SK-N-SH (cell line): ENCODE results near the gene LIMK1. TPM values are rescaled to one million over a fixed set of nuclear protein-coding genes. Genes with fewer than 3 reads are reported as not detected.

Experiments used
- CTCF ChIA-PET: fragments of 300-600, 350-600 bp; formaldehyde crosslinking; extraction: SDS; loops from one replicate; lab custom pipeline; 2021; lab: Yijun Ruan, JAX
- POLR2A ChIA-PET: fragments of 350-600 bp; sonication (Branson Sonifier 250); formaldehyde crosslinking; extraction: SDS; loops from one replicate; lab custom pipeline; 2020; ENCODE audit warnings: antibody characterized with exemption, inconsistent platforms; lab: Yijun Ruan, JAX
- DNase-seq: peaks from one replicate; pipeline ENCODE4 v3.0.0; 2012
- H2AFZ ChIP-seq: fragments of 200-600 bp; sonication (generic); 2 replicates; pipeline ENCODE4 v1.8.1; 2016; ENCODE audit warnings: antibody characterized with exemption, mild to moderate bottlenecking, low read depth
- H3F3A ChIP-seq: fragments of 200-600 bp; sonication (generic); replicated peaks from 2 replicates; pipeline ENCODE3; 2016; ENCODE audit warnings: antibody characterized with exemption, mild to moderate bottlenecking; ENCODE audit not compliant: insufficient read depth
- H3K27ac ChIP-seq, 2 experiments: fragments of 200-500 bp in 1 of 2; fragments of 200-600 bp in 1 of 2; sonication (Bioruptor generic) in 1 of 2; sonication (generic), shearing (Covaris generic) in 1 of 2; 2 replicates each; pipeline versions ENCODE4 v1.5.1 to v1.6.1; 2014 to 2016; ENCODE audit warnings: low read depth in 2 of 2, inconsistent platforms in 1 of 2, low read length in 1 of 2, mild to moderate bottlenecking in 1 of 2, mixed read lengths in 1 of 2
- H3K27me3 ChIP-seq: fragments of 200-600 bp; sonication (generic), shearing (Covaris generic); 2 replicates; pipeline ENCODE4 v1.6.1; 2016; ENCODE audit warnings: mixed run types; ENCODE audit not compliant: insufficient read depth
- H3K36me3 ChIP-seq, 2 experiments: fragments of 200-500 bp in 1 of 2; fragments of 200-600 bp in 1 of 2; sonication (Bioruptor generic) in 1 of 2; sonication (generic) in 1 of 2; replicated peaks in 1 of 2; 2 replicates each; pipeline versions ENCODE3 to v1.5.1; 2014 to 2016; ENCODE audit warnings: low read length in 1 of 2, mild to moderate bottlenecking in 1 of 2; ENCODE audit not compliant: insufficient read depth in 2 of 2, control insufficient read depth in 1 of 2
- H3K4me1 ChIP-seq, 2 experiments: fragments of 200-500 bp in 1 of 2; fragments of 200-600 bp in 1 of 2; sonication (Bioruptor generic) in 1 of 2; sonication (generic), shearing (Covaris generic) in 1 of 2; 2 replicates each; pipeline versions ENCODE4 v1.5.1 to v1.6.1; 2014 to 2016; ENCODE audit warnings: low read depth in 1 of 2, low read length in 1 of 2, mixed run types in 1 of 2; ENCODE audit not compliant: insufficient read depth in 2 of 2, control insufficient read depth in 1 of 2
- H3K4me2 ChIP-seq: fragments of 200-600 bp; sonication (generic), shearing (Covaris generic); 2 replicates; pipeline ENCODE4 v1.6.1; 2017; ENCODE audit warnings: mixed run types
- H3K4me3 ChIP-seq, 2 experiments: fragments of 200-500 bp in 1 of 2; fragments of 200-600 bp in 1 of 2; sonication (Bioruptor generic) in 1 of 2; sonication (generic), shearing (Covaris generic) in 1 of 2; 2 replicates each; pipeline versions ENCODE4 v1.5.1 to v1.8.1; 2014 to 2016; ENCODE audit warnings: low read depth in 2 of 2, inconsistent platforms in 1 of 2, low read length in 1 of 2, mild to moderate bottlenecking in 1 of 2, mixed read lengths in 1 of 2, moderate library complexity in 1 of 2
- H3K79me2 ChIP-seq: fragments of 200-600 bp; sonication (generic); 2 replicates; pipeline ENCODE4 v1.8.1; 2017; ENCODE audit warnings: mild to moderate bottlenecking; ENCODE audit not compliant: insufficient read depth
- H3K9ac ChIP-seq: fragments of 200-600 bp; sonication (generic); 2 replicates; pipeline ENCODE4 v1.6.1; 2017; ENCODE audit warnings: mixed run types
- H3K9me2 ChIP-seq: fragments of 200-600 bp; sonication (generic); 2 replicates; pipeline ENCODE4 v1.6.1; 2017; ENCODE audit warnings: mixed run types
- H3K9me3 ChIP-seq: fragments of 200-600 bp; sonication (generic); 2 replicates; pipeline ENCODE4 v1.6.1; 2017; ENCODE audit warnings: mixed run types, mild to moderate bottlenecking, moderate library complexity
- H4K20me1 ChIP-seq: fragments of 200-600 bp; sonication (generic); 2 replicates; pipeline ENCODE4 v1.6.1; 2017; ENCODE audit warnings: mild to moderate bottlenecking, mixed run types; ENCODE audit not compliant: insufficient read depth
- EP300 ChIP-seq, 2 experiments: IDR thresholded peaks; 2 replicates each; pipeline versions ENCODE4 v1.4.0 to v1.6.1; 2012; ENCODE audit warnings: borderline replicate concordance in 1 of 2, low read depth in 1 of 2, low read length in 1 of 2
- FOSL2 ChIP-seq: IDR thresholded peaks from 2 replicates; pipeline ENCODE4 v1.4.0; 2012; ENCODE audit warnings: low read depth, mild to moderate bottlenecking, moderate library complexity, borderline replicate concordance
- NFIC ChIP-seq: IDR thresholded peaks from 2 replicates; pipeline ENCODE4 v1.4.0; 2012; ENCODE audit warnings: borderline replicate concordance
- POLR2AphosphoS5 ChIP-seq: IDR thresholded peaks from 2 replicates; pipeline ENCODE4 v1.6.1; 2012; ENCODE audit warnings: low read depth, low read length
- RXRA ChIP-seq: IDR thresholded peaks from 2 replicates; pipeline ENCODE4 v1.4.0; 2012; ENCODE audit warnings: low read depth, mild to moderate bottlenecking, borderline replicate concordance
- TAF1 ChIP-seq: IDR thresholded peaks from 2 replicates; pipeline ENCODE4 v1.6.1; 2012; ENCODE audit warnings: low read depth, mild to moderate bottlenecking, low read length, moderate library complexity, borderline replicate concordance
- ZBTB33 ChIP-seq: IDR thresholded peaks from 2 replicates; pipeline ENCODE4 v1.4.0; 2012; ENCODE audit warnings: low read depth, borderline replicate concordance
- WGBS: methylation state at CpG from one replicate; pipeline ENCODE4 v1.1.6; 2017; ENCODE audit warnings: low lambda C conversion rate; 5-methylcytosine and 5-hydroxymethylcytosine counted together
- polyA plus RNA-seq, 3 experiments: library from polyadenylated mRNA; depleted of rRNA; stranded (reverse); fragments of >200 nt; gene quantifications; 2 replicates each; pipeline ENCODE4 v1.2.3, GENCODE V29; 2012
- TF ChIP-seq, protein P1 (sequence below): fragments of 200-600 bp; sonication (generic); IDR thresholded peaks from 2 replicates; pipeline ENCODE4 v1.6.1; 2017; ENCODE audit warnings: antibody characterized with exemption, mild to moderate bottlenecking, moderate library complexity

The LIMK1 gene
- polyA plus RNA-seq, 1 of the 3 experiments (the other 2 are of a cell fraction) = 86.6 TPM

GRCh38 chr7:74057216-74057925 is 26.2 kb upstream of the LIMK1 start:
- Histone ChIP-seq H3K4me1 (no peaks in the 10 kb centered on the region), H3K36me3 (no peaks in the 10 kb centered on the region), H2AFZ (no peak overlapping the region), H3K4me2 (no peak overlapping the region), H3K4me3 (no peak overlapping the region), H3K27me3 (no peaks in the 10 kb centered on the region), H3K9ac (no peak overlapping the region), H4K20me1 (no peaks in the 10 kb centered on the region), H3K9me3 (no peaks in the 10 kb centered on the region), H3K27ac (no peak overlapping the region), H3K9me2 (no peaks in the 10 kb centered on the region), H3F3A (no peaks in the 10 kb centered on the region), H3K79me2 (no peaks in the 10 kb centered on the region)
- no peak for DNase-seq
- WGBS = 88% methylated on average over 11 of the region's 11 CpGs
- TF ChIP-seq FOSL2 (no peak), NFIC (no peak), RXRA (no peak), POLR2AphosphoS5 (no peak), TAF1 (no peak), EP300 (IDR thresholded peaks at IDR 0.05; ENCODE audit: borderline replicate concordance in 1 of 2, low read depth in 1 of 2, low read length in 1 of 2) (no peak)
- TF ChIP-seq, protein P1, sequence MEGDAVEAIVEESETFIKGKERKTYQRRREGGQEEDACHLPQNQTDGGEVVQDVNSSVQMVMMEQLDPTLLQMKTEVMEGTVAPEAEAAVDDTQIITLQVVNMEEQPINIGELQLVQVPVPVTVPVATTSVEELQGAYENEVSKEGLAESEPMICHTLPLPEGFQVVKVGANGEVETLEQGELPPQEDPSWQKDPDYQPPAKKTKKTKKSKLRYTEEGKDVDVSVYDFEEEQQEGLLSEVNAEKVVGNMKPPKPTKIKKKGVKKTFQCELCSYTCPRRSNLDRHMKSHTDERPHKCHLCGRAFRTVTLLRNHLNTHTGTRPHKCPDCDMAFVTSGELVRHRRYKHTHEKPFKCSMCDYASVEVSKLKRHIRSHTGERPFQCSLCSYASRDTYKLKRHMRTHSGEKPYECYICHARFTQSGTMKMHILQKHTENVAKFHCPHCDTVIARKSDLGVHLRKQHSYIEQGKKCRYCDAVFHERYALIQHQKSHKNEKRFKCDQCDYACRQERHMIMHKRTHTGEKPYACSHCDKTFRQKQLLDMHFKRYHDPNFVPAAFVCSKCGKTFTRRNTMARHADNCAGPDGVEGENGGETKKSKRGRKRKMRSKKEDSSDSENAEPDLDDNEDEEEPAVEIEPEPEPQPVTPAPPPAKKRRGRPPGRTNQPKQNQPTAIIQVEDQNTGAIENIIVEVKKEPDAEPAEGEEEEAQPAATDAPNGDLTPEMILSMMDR = no peak
- ChIA-PET POLR2A (interaction anchor here (0.8 kb wide), 1 partner anchor 26 kb away, joined by 4 read pairs; the partner anchor contains the start of gene LIMK1), CTCF (interaction anchor here (1.0 to 4.0 kb wide), 5 partner anchors 11 to 149 kb away, joined by 3 to 17 read pairs (median 5); partner anchors contain the start of gene ELN)

DNA sequence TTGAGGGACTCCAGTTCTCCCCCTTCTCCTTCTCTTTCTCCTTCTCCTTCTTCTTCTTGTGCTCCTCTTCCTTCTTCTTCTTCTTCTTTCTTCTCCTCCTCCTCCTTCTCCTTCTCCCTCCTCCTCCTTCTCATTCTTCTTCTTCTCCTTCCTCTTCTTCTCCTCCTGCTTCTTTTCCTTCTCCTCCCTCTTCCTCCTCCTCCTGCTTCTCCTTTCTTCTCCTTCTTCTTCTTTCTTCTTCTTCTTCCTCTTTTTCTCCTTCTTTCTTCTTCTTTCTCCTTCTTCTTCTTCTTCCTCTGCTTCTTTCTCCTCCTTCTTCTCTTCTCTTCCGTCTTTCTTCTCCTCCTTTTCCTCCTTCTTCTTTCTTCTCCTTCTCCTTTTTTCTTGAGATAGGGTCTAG is 25.6 kb upstream of the LIMK1 start:
- Histone ChIP-seq H3K4me2 (no peak overlapping the region), H3K27ac (no peak overlapping the region), H3K36me3 (no peaks in the 10 kb centered on the region), H3F3A (no peaks in the 10 kb centered on the region), H2AFZ (no peak overlapping the region), H3K9me2 (no peaks in the 10 kb centered on the region), H3K79me2 (no peaks in the 10 kb centered on the region), H3K4me1 (no peaks in the 10 kb centered on the region), H3K4me3 (no peak overlapping the region), H3K9me3 (no peaks in the 10 kb centered on the region), H4K20me1 (no peaks in the 10 kb centered on the region), H3K27me3 (no peaks in the 10 kb centered on the region), H3K9ac (no peak overlapping the region)
- no peak for DNase-seq
- no peak for TF ChIP-seq ZBTB33
- ChIA-PET CTCF (interaction anchor here (1.2 to 4.0 kb wide), 6 partner anchors 10 to 32 kb away, joined by 3 to 17 read pairs (median 5); partner anchors contain the start of gene ELN), POLR2A (no interaction called here)
- 97% methylated on average over 1 of the region's 1 CpG for WGBS
